ENCODE measurements around the gene SIAH1.

GRCh38 chr16:48386559-48387312 is 1.5 kb upstream of the SIAH1 start:
- TF ChIP-seq, protein P1, sequence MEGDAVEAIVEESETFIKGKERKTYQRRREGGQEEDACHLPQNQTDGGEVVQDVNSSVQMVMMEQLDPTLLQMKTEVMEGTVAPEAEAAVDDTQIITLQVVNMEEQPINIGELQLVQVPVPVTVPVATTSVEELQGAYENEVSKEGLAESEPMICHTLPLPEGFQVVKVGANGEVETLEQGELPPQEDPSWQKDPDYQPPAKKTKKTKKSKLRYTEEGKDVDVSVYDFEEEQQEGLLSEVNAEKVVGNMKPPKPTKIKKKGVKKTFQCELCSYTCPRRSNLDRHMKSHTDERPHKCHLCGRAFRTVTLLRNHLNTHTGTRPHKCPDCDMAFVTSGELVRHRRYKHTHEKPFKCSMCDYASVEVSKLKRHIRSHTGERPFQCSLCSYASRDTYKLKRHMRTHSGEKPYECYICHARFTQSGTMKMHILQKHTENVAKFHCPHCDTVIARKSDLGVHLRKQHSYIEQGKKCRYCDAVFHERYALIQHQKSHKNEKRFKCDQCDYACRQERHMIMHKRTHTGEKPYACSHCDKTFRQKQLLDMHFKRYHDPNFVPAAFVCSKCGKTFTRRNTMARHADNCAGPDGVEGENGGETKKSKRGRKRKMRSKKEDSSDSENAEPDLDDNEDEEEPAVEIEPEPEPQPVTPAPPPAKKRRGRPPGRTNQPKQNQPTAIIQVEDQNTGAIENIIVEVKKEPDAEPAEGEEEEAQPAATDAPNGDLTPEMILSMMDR (IDR thresholded peaks at IDR 0.05) = no peak
- TF ChIP-seq GATA3 (IDR thresholded peaks at IDR 0.05; ENCODE audit: borderline replicate concordance) (no peak), MAX (IDR thresholded peaks at IDR 0.05) (no peak)
- TF ChIP-seq, protein P2, sequence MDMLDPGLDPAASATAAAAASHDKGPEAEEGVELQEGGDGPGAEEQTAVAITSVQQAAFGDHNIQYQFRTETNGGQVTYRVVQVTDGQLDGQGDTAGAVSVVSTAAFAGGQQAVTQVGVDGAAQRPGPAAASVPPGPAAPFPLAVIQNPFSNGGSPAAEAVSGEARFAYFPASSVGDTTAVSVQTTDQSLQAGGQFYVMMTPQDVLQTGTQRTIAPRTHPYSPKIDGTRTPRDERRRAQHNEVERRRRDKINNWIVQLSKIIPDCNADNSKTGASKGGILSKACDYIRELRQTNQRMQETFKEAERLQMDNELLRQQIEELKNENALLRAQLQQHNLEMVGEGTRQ (IDR thresholded peaks at IDR 0.05) = no peak

Data from A549 (cell line).